AG20443 (cell line): Measurements from ENCODE around the gene ZNF618.
"Not testable (repeated sequence)": the region's sequence is repeated elsewhere in the genome, so short reads cannot be mapped to it uniquely, and the experiment has no call there.

Experiments used
- DNase-seq: peaks from one replicate; pipeline ENCODE4 v3.0.0; 2012; ENCODE audit warnings: low spot score, mixed read lengths

ZNF618 gene

DNA sequence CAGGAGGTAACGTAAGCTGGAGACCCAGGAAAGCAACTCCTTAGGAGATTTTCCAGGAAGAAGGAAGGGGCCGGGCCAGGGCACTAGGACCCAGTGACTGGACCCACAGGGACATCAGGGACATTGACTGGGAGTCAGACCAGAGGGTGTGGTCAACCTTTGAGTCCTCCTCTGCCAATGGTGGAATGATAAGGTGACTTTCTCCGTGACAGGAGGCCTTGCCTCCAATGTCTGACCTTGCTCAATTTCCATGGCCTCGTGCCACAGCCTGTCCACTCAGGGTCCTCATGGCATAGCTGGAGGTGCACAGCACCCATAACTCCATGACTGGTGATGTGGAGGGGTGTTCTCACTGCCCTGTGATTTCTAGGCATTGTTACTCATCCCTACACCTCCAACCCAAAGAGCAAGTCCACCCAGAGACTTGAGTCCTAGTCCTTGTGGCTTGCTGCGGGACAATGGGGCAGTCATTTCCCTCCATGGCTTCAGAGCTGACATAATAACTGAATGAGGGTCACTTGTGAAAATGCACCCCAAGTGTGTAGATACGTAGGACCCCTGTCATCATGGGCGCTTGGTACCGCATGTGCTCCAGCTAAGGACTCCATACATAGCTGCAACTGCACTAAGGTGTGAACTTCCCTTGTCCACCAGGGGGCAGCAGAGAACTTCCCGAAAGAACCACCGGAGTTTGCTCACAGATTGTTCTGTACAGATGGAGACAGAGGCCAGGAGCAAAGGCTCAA is 206.1 kb downstream of the ZNF618 start:
- peak; percentile 92 for DNase-seq

DNA sequence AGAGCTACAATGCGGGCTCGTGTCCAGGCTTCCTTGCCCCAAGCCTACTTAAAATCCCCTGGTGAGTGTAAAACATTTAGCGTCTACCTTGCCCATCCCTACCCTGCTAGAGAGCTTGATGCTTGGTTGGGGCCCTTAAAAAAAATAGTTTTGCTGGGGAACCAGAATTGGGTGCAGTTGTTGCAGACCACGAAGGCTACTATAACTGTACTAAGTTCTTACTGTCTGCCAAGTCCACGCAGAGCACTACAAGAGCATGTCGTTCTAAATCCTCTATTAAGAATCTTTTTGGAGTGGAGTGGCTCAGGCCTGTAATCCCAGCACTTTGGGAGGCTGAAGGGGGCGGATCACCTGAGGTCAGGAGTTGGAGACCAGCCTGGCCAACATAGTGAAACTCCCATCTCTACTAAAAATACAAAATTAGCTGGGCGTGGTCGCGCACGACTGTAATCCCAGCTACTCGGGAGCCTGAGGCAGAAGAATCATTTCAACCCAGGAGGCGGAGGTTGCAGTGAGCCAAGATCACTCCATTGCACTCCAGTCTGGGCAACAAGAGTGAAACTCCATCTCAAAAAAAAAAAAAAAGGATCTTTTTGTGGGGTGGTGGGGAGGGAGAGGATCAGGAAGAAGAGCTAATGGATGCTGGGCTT is 206.8 kb downstream of the ZNF618 start:
- not testable (repeated sequence) for DNase-seq

DNA sequence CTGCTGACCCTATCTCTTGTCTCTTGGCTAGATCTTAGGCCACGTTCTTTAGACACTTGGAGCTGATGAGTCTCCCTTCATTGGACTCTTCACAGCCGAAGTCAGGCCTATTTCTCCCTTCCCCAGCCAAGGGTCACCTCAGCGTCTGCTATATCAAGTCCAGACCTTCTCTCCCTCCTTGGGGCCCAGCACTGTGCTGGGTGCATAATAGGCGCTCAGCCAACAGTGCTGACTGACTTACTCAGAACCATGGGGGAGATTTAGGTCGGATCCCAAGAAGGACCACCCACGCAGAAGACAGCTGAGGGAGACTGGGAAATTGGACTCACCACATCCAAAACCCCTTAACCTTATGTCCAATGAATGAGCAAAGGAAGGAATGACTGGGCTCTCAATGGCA is 207.6 kb downstream of the ZNF618 start:
- DNase-seq = no peak

DNA sequence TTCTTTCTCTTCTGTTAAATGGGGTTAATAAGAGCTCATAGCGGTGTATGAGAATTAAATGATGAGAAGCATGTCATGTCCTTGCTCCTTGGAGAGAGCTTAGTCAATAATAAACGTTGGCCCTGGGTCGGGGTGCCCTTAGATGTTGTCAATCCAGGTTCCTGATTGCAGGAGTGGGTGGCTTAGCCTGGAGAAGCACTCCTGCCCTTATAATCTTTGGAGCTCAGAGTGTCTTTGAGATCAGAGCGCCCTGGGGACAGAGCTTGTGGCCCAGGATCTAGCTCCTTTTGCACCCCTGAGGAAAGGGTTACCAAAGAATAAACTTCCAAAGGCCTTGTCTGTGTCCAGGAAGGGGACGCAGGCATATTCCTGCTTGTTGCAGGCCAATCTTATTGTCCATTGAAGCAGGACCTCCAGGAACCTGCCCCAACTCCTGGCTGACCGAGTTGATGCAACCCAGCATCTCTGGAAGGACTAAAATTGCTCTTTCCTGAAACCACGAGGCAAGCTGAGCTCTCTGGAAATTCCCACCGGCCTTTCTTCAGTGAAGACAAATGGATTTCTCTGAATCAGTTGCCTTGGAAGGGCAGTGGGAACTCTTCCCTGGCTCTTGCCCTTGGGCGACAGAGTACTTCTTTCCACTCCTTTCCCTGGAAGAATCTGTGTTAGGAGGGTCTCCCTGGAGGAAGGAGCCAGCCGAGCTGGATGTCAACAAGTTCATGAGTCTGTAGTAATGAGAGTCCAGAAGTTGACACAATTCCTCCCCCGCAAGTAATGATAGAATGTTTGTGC is 208.4 kb downstream of the ZNF618 start:
- no peak for DNase-seq

DNA sequence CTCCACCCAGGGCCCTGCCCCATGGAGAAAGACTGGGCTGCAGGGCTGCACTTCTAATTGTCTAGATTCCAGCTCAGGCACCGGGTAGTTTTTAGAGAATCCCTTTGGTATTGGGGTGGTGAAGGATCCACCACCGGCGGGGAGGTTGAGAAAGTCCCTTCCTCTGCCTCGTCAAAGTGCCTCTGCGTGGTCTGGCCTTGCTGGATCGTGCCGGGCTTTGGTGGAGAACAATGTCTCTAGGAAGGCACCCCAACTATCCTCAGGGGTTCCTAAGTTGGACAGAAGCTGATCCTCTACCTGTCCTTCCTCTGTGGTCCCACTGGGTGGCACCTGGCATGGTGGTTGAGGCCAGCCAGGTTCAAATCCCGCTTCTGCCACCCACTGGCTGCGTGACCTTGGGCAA is 209.3 kb downstream of the ZNF618 start:
- no peak for DNase-seq

DNA sequence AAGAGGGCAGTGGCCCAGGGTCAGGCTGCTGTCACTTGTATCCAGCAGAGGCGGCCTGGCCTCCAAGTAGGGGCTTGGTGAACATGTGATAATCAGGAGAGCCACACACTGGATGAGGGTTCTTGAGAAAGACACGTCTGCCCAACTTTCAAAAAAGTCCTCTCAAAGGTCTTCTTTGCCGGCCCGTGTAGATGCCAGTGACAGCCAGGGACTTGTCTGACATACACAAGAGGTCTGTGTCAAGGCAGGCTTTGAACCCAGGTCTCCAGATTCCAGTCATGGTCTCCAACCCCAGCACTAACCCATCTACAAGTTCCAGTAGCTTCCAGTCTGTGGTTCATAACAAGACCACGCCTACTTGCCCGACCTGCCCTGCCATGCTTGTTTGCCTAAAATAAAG is 209.9 kb downstream of the ZNF618 start:
- no peak for DNase-seq

DNA sequence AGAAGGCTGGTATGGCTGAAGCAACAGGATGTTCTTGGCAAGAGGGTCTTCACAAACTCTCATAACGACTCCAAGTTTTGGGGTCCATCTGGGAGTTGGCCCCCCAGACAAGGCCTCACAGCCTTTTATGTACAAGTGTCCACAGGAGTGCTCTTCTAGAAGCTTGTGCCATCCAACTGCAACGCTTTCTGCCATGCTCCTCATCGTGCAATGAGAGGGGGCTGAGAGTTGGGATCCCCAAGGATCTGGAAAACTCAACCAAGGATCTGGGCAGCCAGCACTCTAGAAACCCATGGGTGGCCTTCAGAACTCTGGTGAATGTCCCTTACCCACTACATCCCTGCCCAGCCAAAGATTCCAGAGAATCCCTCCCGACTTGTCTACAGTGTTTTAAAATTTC is 210.5 kb downstream of the ZNF618 start:
- no peak for DNase-seq

DNA sequence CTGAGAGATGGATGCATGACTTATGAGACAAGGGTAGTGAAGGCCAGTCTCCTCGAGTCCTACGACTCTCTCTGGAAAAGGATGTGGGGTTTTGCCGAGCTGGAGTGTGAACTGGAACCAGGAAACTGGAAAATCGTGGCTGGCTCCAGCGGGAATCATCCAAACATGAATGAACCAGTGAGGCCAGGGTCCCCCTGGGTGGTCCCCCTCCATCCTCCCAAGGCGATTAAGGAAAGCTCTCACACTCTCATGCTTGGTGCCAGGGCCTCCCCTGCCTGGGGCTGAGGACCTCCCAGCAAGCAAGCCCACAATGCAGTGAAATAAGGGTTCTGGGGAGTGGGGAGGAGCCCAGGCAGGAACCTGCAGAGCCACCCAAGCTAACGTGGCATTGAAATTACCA is 211.6 kb downstream of the ZNF618 start:
- no peak for DNase-seq

DNA sequence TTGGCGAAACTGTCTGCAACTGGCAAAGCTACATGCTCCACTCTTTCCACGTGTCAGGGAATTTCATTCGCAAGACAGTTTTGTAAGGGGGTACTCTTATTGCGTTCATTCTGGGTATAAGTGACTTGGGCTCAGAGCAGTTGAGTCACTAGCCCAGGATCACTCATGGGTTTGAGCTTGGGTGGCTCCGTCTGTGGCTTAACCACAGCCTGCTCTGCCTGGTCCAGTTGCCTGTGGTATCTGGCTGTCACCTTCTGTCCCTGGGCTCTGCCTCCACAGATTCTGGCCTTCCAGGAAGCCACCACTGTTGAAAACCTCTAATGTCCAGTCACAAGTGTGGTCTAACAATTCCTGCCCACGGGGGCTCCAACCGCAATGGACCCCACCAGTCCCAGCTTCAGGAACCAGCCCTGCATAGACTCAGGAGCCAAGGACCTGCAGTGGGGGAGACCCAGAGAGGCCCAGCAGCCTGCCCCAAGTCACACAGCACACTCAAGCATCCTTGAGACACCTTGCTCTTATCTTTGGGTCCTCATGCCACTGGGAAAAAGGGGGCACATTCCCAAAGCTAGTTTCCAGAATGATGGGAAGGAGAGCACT is 212.6 kb downstream of the ZNF618 start:
- no peak for DNase-seq

DNA sequence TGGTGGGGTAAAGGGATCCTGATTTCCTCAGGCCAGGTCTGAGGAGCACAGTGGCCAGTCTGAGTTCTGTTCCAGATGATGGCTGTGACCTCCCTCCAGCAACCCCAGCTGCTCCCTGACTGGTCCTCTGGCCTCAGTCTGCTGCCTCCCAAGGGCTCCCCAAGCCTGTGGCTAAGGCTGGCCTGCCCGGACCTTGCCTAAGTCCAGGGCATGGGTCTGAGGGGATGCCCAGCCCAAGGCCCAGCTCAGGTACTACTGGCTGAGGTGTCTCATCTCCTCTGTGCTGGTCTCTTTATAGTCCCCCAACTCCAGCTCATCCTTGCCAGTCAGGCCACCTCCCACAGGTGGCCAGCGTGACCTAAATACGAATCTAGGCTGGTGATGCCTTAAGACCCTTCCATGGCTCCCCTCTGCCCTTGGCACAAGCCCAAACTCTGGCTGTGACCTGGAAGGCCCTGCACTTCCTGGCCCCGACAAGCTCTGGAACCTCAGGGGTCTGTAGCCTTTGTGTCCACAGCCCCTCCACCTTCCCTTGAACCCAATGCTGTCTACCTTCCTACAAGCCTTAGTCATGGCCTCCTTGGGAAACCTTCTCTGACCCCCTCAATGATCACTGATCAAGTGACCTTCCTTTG is 213.2 kb downstream of the ZNF618 start:
- DNase-seq = no peak

DNA sequence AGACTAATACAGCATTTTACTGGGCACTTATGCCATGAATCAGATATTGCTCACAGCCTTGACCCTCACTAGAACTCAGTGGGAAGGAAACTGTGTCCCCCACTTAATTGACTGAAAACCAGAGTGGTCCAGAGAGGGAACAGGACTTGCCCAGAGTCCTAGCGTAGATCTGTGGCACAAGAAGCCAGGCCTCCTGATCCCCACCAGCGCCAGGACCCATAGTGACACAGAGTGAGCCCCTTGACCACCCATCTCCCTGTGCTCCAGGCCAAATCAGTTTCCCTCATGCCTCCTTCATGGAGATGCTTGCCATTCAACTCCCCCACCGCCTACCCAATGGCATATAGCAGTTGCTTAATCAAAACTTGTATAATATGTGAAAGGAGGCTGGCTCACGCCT is 214.7 kb downstream of the ZNF618 start:
- DNase-seq = no peak

DNA sequence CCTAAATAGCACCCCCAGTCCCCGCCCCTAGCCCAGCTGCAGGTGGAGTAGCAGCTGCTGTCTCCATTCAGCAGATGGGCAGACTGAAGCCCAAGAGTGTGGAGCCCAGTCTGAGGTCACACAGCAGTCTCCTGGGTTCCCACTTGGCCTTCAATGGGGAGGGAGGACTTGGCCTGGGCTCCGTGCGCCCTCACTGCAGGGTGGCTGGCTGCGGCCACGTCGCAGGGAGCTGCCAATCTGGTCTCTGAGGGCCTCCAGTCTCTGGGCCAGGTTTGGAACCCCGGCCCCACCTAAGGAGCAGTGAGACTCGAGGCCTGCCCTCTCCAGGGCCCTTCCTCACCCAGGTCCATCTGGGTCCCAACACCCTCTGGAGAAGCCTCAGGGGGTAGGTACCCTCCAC is 215.6 kb downstream of the ZNF618 start:
- DNase-seq = no peak

DNA sequence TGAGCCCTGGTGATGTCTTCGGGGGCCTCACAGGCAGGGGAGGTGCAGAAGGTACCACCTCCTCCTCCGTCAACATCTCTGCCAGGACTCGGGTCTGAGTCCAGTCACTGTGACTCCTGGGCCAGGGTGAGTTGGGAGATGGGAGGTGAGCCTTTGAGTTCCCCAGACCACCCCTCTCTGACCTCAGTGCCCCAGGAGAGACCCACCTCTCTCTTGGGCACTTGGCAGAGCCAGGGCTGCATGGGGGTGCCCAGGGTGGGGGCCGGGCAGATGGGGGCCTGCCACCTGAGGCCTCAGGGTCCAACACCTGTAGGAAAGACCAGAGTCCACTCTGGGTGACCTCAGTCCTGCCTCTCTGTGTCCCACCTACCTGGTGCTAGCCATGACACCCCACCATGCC is 216.2 kb downstream of the ZNF618 start:
- DNase-seq = no peak

DNA sequence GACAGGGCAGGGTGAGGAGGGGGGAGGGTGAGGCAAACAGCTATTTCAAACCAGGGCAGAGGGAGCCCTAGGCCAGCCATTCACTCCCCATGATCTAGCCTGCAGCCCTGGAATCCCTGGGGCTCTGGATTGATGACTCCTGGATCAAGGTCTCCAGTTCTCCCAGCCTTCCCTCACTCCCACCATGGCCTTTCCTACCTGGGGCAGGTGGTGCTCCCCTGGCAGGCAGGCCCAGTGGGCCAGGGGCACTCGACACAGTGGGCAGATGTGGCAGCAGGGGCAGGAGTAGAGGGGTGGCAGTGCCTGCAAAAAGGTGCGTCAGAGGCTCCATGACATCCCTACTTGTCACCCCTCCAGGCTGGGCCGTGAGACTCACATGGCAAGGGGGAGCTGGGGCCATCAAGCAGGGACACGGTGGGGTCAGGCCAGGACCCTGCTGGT is 216.9 kb downstream of the ZNF618 start:
- DNase-seq = no peak

DNA sequence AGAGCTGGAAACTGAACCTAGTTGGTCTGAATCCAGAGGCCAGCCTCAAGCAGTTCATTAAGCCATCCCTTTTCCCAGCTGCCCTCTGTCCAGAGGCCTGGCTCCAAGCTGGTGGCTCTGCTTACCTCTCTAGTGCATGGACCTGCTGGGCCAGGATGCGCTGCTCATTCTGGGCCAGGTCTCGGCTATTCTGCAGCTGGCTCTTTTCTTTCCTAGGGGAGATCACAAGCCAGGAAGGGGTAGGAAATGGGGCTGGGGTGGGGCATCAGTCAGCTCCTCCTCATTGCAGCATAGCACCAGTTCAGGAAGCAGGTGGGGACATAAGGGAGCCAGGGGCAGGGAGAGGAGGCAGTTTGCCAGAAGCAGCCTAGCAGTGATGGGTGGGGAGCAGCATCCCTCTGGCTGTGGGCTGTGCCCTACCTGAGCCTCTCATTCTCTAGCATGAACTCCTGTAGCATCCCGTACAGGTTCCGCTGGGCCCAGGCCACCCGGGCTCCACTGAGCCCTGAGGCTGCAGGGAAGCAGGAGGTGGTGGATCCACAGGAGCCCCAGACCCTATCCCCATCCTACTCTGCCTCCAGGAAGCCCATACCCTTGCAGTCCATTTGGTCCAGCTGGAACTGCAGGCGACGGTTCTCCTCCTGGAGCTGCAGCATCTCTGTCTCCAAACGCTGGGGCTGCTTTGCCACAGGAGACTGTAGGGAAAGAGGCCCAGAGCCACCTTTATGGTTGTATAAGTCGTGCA is 217.8 kb downstream of the ZNF618 start:
- no peak for DNase-seq

DNA sequence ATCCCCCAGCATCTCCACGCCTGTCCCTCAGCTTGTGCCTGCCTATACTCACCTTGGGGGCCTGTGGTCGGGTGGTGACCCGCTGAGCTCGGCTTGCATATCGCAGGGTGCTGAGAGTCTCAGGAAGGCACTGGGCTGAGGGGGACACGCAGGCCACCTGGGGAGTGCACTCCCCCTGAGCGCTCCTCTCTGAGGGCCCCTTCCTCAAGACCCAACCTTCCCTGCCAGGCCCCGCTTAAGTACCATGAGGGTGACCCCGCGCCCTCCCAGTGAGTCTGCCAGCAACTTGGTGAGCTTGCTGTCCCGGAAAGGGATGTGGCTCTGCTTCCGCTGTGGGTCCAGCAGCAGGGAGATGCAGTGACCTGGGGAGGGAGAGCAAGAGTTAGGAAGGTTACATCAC is 218.9 kb downstream of the ZNF618 start:
- no peak for DNase-seq

DNA sequence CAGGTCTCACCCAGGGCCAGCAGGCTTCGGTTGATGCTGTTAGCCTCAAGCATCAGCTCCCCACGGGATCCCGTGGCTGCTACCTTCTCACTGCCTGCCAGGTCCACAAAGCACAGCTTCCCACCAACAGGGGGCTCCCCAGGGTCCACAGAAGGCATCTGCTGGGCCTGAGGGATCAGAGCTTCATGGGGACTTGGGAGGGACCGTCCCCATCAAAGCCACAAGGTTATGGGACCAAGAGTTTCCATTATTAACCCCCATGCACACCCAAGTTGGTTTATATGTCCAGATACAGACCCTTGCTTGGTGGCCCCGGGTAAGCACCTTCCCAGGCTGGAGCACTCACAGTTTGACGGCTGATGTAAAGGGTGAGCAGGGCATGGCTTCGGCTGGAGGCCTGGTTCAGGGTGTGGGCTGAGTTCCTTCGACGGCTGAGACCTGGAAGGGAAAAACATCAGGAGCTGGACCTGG is 220.0 kb downstream of the ZNF618 start:
- DNase-seq = no peak

DNA sequence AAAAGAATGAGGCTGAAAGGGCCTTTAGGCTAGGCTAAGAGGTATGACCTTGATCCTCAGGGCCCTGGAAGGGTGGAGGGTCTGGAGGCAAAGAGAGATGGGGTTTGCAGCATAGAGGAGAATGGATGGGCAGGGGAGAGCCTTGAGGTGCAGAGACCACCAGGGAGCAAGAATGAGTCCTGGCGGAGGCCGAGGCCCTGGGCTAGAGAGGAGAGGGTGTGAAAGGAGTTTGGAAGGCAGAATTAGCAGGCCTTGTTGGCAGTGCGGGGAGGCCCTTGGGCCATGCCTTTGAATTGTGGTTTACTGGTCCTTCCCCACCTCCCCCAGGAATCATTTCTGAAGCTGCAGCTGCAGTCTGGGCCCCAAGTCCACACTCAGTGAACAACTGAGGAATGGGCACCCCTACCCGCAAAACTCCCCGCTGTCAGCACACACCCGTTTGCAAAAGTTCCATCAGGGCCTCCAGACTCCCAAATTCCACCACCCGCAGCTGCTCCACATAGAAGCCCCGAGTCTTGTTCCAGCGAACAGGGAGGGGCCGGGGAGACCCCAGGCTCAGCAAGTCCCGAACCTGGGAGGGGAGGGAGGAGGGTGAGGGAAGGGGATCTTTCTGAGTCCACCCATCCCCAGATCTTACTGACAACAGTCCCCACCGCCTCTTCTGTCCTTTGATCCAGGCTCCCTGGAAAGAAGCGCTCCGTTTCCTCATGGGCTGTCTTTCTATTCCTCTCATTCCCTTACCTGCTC is 220.9 kb downstream of the ZNF618 start:
- DNase-seq = no peak

DNA sequence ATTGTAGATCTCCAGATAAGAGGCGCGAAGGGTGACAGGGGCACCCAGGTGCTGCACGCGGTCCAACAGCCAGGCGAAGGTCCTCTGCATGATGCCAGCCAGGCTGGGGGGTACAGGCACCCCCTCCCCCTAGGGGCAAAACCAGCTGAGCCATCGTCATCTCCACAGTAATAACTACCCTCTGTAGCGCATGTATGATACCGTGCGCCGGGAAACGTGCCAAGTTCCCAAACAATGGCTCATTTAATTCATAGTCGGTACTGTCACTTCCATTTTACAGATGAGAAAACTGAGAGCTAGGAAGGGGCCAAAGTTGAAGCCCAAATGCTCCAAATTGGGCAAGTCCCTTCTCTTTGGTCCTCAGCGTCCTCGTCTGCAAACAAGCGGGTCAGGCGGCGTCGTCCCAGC is 221.5 kb downstream of the ZNF618 start:
- no peak for DNase-seq
